ENCODE measurements around the gene CTSC. TPM values are rescaled to one million over a fixed set of nuclear protein-coding genes. Genes with fewer than 3 reads are reported as not detected.

CTSC gene
- total and polyA plus RNA-seq, 2 of the 13 experiments (the other 11 are each of a cell fraction or from before 2014, with no cell fraction given) = 144 to 210 TPM

- Histone ChIP-seq H3K36me3 (replicated peaks in 1 of 2; ENCODE audit: control insufficient read depth in 1 of 2, insufficient read depth in 2 of 2, low read length in 2 of 2) (no peaks in the 10 kb centered on the region), H3K9me3 (ENCODE audit: low read length) (no peaks in the 10 kb centered on the region), H3K4me3 (replicated peaks in 1 of 3; ENCODE audit: insufficient read depth in 1 of 3, low read depth in 2 of 3, low read length in 3 of 3) (no peak overlapping the region), H3K4me1 (ENCODE audit: insufficient read depth, low read length) (no peaks in the 10 kb centered on the region), H3K27me3 (ENCODE audit: control insufficient read depth in 1 of 2, insufficient read depth in 2 of 2, low read length in 2 of 2) (no peaks in the 10 kb centered on the region), H4K20me1 (ENCODE audit: insufficient read depth, low read length) (no peaks in the 10 kb centered on the region), H2AFZ (ENCODE audit: low read length) (no peak overlapping the region), H3K9ac (ENCODE audit: insufficient read depth, low read depth, low read length) (no peak overlapping the region), H3K27ac (ENCODE audit: extremely low read length, insufficient read depth, low read length) (no peak overlapping the region), H3K4me2 (ENCODE audit: low read depth, low read length) (no peak overlapping the region), H3K79me2 (ENCODE audit: insufficient read depth, low read length) (no peaks in the 10 kb centered on the region)
- ATAC-seq (no peak), DNase-seq (ENCODE audit: low spot score) (no peak), FAIRE-seq (no peak)
- POLR2A ChIA-PET = no interaction called here
- no TSS peak for BruUV-seq (replicated peaks)
- intact Hi-C loops (cut with micrococcal nuclease; ENCODE audit: unreplicated experiment) (no loop called here), in situ Hi-C loops (cut with HindIII; ENCODE audit: extremely low pct_ligation_motif_present, low pct_unique_long_range_greater_than_20kb) (no loop called here)
- CTCF ChIA-PET (ENCODE audit: low intra/inter-chr PET ratio, low total read pairs) = no interaction called here
- TF ChIP-seq SCMH1 (CRISPR knock-in tag; IDR thresholded peaks at IDR 0.05; ENCODE audit: borderline replicate concordance) (no peak), MEF2D (CRISPR knock-in tag; IDR thresholded peaks at IDR 0.05) (no peak), ZNF225 (CRISPR knock-in tag; IDR thresholded peaks at IDR 0.05) (no peak), TEAD2 (CRISPR knock-in tag; IDR thresholded peaks at IDR 0.05) (no peak), ZNF629 (CRISPR knock-in tag; conservative IDR thresholded peaks at IDR 0.05) (no peak), KDM4B (CRISPR knock-in tag; IDR thresholded peaks at IDR 0.05) (no peak), ZNF407 (CRISPR knock-in tag; IDR thresholded peaks at IDR 0.05; ENCODE audit: not compliant biosample characterization) (no peak), ETV5 (CRISPR knock-in tag; IDR thresholded peaks at IDR 0.05; ENCODE audit: borderline replicate concordance) (no peak), HNF1B (CRISPR knock-in tag; IDR thresholded peaks at IDR 0.05) (no peak), POGK (CRISPR knock-in tag; conservative IDR thresholded peaks at IDR 0.05) (no peak)
- WGBS (ENCODE audit: low lambda C conversion rate) = 63% methylated on average over 2 of the region's 2 CpGs
Observed at GRCh38 chr11:88354912-88355311, 17.4 kb upstream of the CTSC start.
